HepG2 (cell line): ENCODE measurements around the gene STRN4. TPM values are rescaled to one million over a fixed set of nuclear protein-coding genes. Genes with fewer than 3 reads are reported as not detected.

Experiments used
- ATAC-seq: fragments of 200-7000 bp; cut with Tn5 transposase; 3 replicates; pipeline ENCODE4 v1.9.1; 2020; ENCODE audit warnings: mild to moderate bottlenecking, moderate library complexity
- BruUV-seq: library from RNA; stranded (reverse); fragments of 400-500 nt; replicated peaks from 2 replicates; lab custom pipeline; 2021; lab: Mats Ljungman, UMichigan
- CTCF ChIA-PET: fragments of 300-600 bp; formaldehyde crosslinking; extraction: SDS; loops from one replicate; lab custom pipeline; 2021; ENCODE audit warnings: low total read pairs, inconsistent platforms, low intra/inter-chr PET ratio; lab: Yijun Ruan, JAX
- POLR2A ChIA-PET: fragments of 350-600 bp; sonication (Branson Sonifier 250); formaldehyde crosslinking; loops from one replicate; lab custom pipeline; 2020; ENCODE audit warnings: antibody characterized with exemption, inconsistent platforms; lab: Yijun Ruan, JAX
- DNase-seq: peaks from one replicate; pipeline ENCODE4 v3.0.0-alpha.2; 2015; ENCODE audit warnings: low spot score
- FAIRE-seq: peaks from 3 replicates; lab custom pipeline; 2011; peaks lifted over from hg19 to GRCh38; lab: Jason Lieb, UNC
- H2AFZ ChIP-seq: one replicate; pipeline ENCODE4 v1.6.1; 2011; ENCODE audit warnings: low read length, inconsistent platforms
- H3K27ac ChIP-seq: fragments of 300-600 bp; 3 replicates; pipeline ENCODE4 v1.8.0; 2011; ENCODE audit warnings: mixed run types, mild to moderate bottlenecking, mixed read lengths, low read length, inconsistent platforms; ENCODE audit not compliant: insufficient read depth; ENCODE audit errors: extremely low read length
- H3K27me3 ChIP-seq, 2 experiments: fragments of 200-600 bp in 1 of 2; 2 replicates in 1 of 2; 3 replicates in 1 of 2; pipeline versions ENCODE4 v1.6.0 to v1.8.0; 2011; ENCODE audit warnings: low read length in 2 of 2, mild to moderate bottlenecking in 2 of 2, moderate library complexity in 2 of 2, inconsistent platforms in 1 of 2; ENCODE audit not compliant: insufficient read depth in 2 of 2, control insufficient read depth in 1 of 2
- H3K36me3 ChIP-seq, 2 experiments: fragments of 200-600 bp in 1 of 2; replicated peaks in 1 of 2; 2 replicates in 1 of 2; 3 replicates in 1 of 2; pipeline versions ENCODE4 v1.5.1 to v1.8.0; 2011; ENCODE audit warnings: low read length in 2 of 2, inconsistent platforms in 1 of 2; ENCODE audit not compliant: insufficient read depth in 2 of 2, control insufficient read depth in 1 of 2
- H3K4me1 ChIP-seq: 2 replicates; pipeline ENCODE4 v1.5.1; 2012; ENCODE audit warnings: low read length, inconsistent platforms; ENCODE audit not compliant: insufficient read depth
- H3K4me2 ChIP-seq: 2 replicates; pipeline ENCODE4 v1.6.0; 2011; ENCODE audit warnings: low read depth, low read length, inconsistent platforms
- H3K4me3 ChIP-seq, 3 experiments: fragments of 200-600 bp in 1 of 3; sonication (generic), shearing (Covaris generic) in 1 of 3; replicated peaks in 1 of 3; 2 replicates each; pipeline ENCODE4 v1.5.1; 2011 to 2016; ENCODE audit warnings: low read length in 3 of 3, inconsistent platforms in 2 of 3, low read depth in 2 of 3, mild to moderate bottlenecking in 2 of 3, control low read depth in 1 of 3, mixed read lengths in 1 of 3; ENCODE audit not compliant: insufficient read depth in 1 of 3
- H3K79me2 ChIP-seq: one replicate; pipeline ENCODE4 v1.6.1; 2011; ENCODE audit warnings: low read length, inconsistent platforms; ENCODE audit not compliant: insufficient read depth
- H3K9ac ChIP-seq: 2 replicates; pipeline ENCODE4 v1.6.0; 2011; ENCODE audit warnings: mild to moderate bottlenecking, low read depth, low read length, inconsistent platforms; ENCODE audit not compliant: insufficient read depth
- H3K9me3 ChIP-seq: 2 replicates; pipeline ENCODE4 v1.5.1; 2012; ENCODE audit warnings: mild to moderate bottlenecking, low read length
- H4K20me1 ChIP-seq: 2 replicates; pipeline ENCODE4 v1.6.0; 2011; ENCODE audit warnings: inconsistent platforms, mild to moderate bottlenecking, low read length, moderate library complexity; ENCODE audit not compliant: insufficient read depth
- BCL3 ChIP-seq: sonication (generic); formaldehyde crosslinking; IDR thresholded peaks from 2 replicates; pipeline ENCODE4 v1.5.1; 2020; ENCODE audit warnings: mild to moderate bottlenecking, missing genetic modification reagents, moderate library complexity
- ETV5 ChIP-seq: IDR thresholded peaks from 2 replicates; pipeline ENCODE4 v1.6.1; 2018; ENCODE audit warnings: missing biosample characterization, missing genetic modification reagents, inconsistent platforms, borderline replicate concordance
- GABPA ChIP-seq, 2 experiments: IDR thresholded peaks; 2 replicates each; pipeline ENCODE4 v1.6.1; 2011 to 2016; ENCODE audit warnings: low read depth in 2 of 2, low read length in 1 of 2, missing biosample characterization in 1 of 2, missing genetic modification characterization in 1 of 2
- MYC ChIP-seq: sonication (generic); formaldehyde crosslinking; IDR thresholded peaks from 2 replicates; pipeline ENCODE4 v1.9.0; 2021; ENCODE audit warnings: missing genetic modification reagents, borderline replicate concordance
- TBX3 ChIP-seq: fragments of 450-650 bp; IDR thresholded peaks from 2 replicates; pipeline ENCODE4 v1.6.1; 2017; ENCODE audit warnings: antibody characterized with exemption, mild to moderate bottlenecking, inconsistent platforms, borderline replicate concordance
- ZFP36L2 ChIP-seq: sonication (generic); formaldehyde crosslinking; IDR thresholded peaks from 2 replicates; pipeline ENCODE4 v1.4.0; 2020; ENCODE audit warnings: missing genetic modification reagents
- ZNF205 ChIP-seq: IDR thresholded peaks from 2 replicates; pipeline ENCODE4 v1.6.1; 2018; ENCODE audit warnings: missing biosample characterization, missing genetic modification reagents
- ZNF256 ChIP-seq: sonication (generic); formaldehyde crosslinking; conservative IDR thresholded peaks from 2 replicates; pipeline ENCODE4 v1.4.0; 2020; ENCODE audit warnings: missing genetic modification reagents
- ZNF350 ChIP-seq: sonication (generic); formaldehyde crosslinking; IDR thresholded peaks from 2 replicates; pipeline ENCODE4 v1.4.0; 2020; ENCODE audit warnings: mild to moderate bottlenecking, low read depth, missing genetic modification reagents, borderline replicate concordance
- ZNF839 ChIP-seq: sonication (generic); formaldehyde crosslinking; IDR thresholded peaks from 2 replicates; pipeline ENCODE4 v1.4.0; 2020; ENCODE audit warnings: missing genetic modification reagents, mild to moderate bottlenecking, borderline replicate concordance
- WGBS: methylation state at CpG from one replicate; pipeline ENCODE4 v1.1.6; 2017; ENCODE audit warnings: low lambda C conversion rate; 5-methylcytosine and 5-hydroxymethylcytosine counted together
- in situ Hi-C: cut with HindIII; loops from 2 replicates; pipeline ENCODE4 v1.10.0; 2017; ENCODE audit warnings: low pct_unique_long_range_greater_than_20kb; ENCODE audit not compliant: extremely low pct_ligation_motif_present
- intact Hi-C: fragments of 100-400 bp; cut with micrococcal nuclease; formaldehyde crosslinking; loops from one replicate; pipeline ENCODE4 v1.10.0; 2022; ENCODE audit not compliant: unreplicated experiment
- polyA plus RNA-seq, 8 experiments: library from polyadenylated mRNA; depleted of rRNA in 3 of 8; stranded (reverse) in 7 of 8; unstranded in 1 of 8; fragments of >200 nt; fragmentation: Illumina TruSeq in 4 of 8; extraction: Trizol in 4 of 8; gene quantifications; 2 replicates each; pipeline versions ENCODE4 v1.2.1 to v1.2.3, GENCODE V29; 2011 to 2016; ENCODE audit warnings: low read depth in 4 of 8, missing spikeins in 1 of 8, mixed read lengths in 1 of 8; ENCODE audit not compliant: insufficient read depth in 1 of 8
- total RNA-seq, 5 experiments: library from RNA; depleted of rRNA; stranded (reverse); fragments of >200 nt; fragmentation: Illumina TruSeq; extraction: Trizol; gene quantifications; 2 replicates each; pipeline ENCODE4 v1.2.3, GENCODE V29; 2016; ENCODE audit warnings: low read depth in 1 of 5

STRN4 gene
- total and polyA plus RNA-seq, 2 of the 13 experiments (the other 11 are each of a cell fraction or from before 2014, with no cell fraction given), result 43.1 to 57.3 TPM

GRCh38 chr19:46715620-46715974, 30.7 kb downstream of the STRN4 start:
- TF ChIP-seq ZFP36L2 (CRISPR knock-in tag), result no peak
- 0 out of 2 replicates have a peak, but pooled peaks have one; percentile 28 for TF ChIP-seq BCL3 (CRISPR knock-in tag)
- no peak for TF ChIP-seq TBX3
- 0 out of 2 replicates have a peak, but pooled peaks have one; percentile 14 for TF ChIP-seq MYC
- TF ChIP-seq GABPA (IDR thresholded peaks at IDR 0.05; ENCODE audit: low read depth, low read length), result 0 out of 2 replicates have a peak, but pooled peaks have one; percentile 19
- no peak for TF ChIP-seq GABPA (CRISPR knock-in tag; IDR thresholded peaks at IDR 0.05; ENCODE audit: low read depth)
- TF ChIP-seq ZNF350 (CRISPR knock-in tag), result 0 out of 2 replicates have a peak, but pooled peaks have one; percentile 17
- TF ChIP-seq ZNF205, result no peak
- 0 out of 2 replicates have a peak, but pooled peaks have one; percentile 6 for TF ChIP-seq ETV5 (CRISPR knock-in tag)
- no peak for TF ChIP-seq ZNF839 (CRISPR knock-in tag)
- no peak for TF ChIP-seq ZNF256 (CRISPR knock-in tag)
- Histone ChIP-seq H3K9me3 (no peaks in the 10 kb centered on the region), H3K27ac (peak overlapping the region; percentile 69), H3K9ac (peak overlapping the region; percentile 75), H3K36me3 (peaks cover 0 to 2% of the 10 kb centered on the region in 2 experiments; a peak in 2 of 5 replicates), H3K4me1 (peaks cover 15% of the 10 kb centered on the region), H2AFZ (no peak overlapping the region), H4K20me1 (no peaks in the 10 kb centered on the region), H3K27me3 (no peaks in the 10 kb centered on the region; a peak in 1 of 5 replicates), H3K79me2 (peaks cover 20% of the 10 kb centered on the region), H3K4me2 (peak overlapping the region; percentile 96), H3K4me3 (peak overlapping the region; percentile 79 to 83 (median 82))
- in situ Hi-C loops (no loop called here), intact Hi-C loops (no loop called here)
- ChIA-PET POLR2A (interaction anchor here (1.2 to 1.4 kb wide), 2 partner anchors 9 to 13 kb away, joined by 3 read pairs; no protein-coding TSS in a partner anchor), CTCF (no interaction called here)
- DNase-seq (no peak), ATAC-seq (no peak), FAIRE-seq (no peak)
- TSS peak; percentile 38 for BruUV-seq
- WGBS, result 0% methylated on average over 5 of the region's 8 CpGs
